HL-60 (cell line): Measurements from ENCODE around the gene CD177.
"Not testable (repeated sequence)": the region's sequence is repeated elsewhere in the genome, so short reads cannot be mapped to it uniquely, and the experiment has no call there.

ENCODE experiments used
- DNase-seq, 2 experiments: peaks; one replicate each; pipeline ENCODE4 v3.0.0-alpha.2; 2010 to 2020; ENCODE audit warnings: low read depth in 1 of 2, low spot score in 1 of 2
- H3K27ac ChIP-seq: fragments of 250-450 bp; sonication (Bioruptor Pico); replicated peaks from 2 replicates; pipeline ENCODE4 v1.5.1; 2020; ENCODE audit warnings: mild to moderate bottlenecking, moderate library complexity
- H3K27me3 ChIP-seq: fragments of 250-450 bp; sonication (Bioruptor Pico); 2 replicates; pipeline ENCODE4 v1.5.1; 2021; ENCODE audit warnings: mild to moderate bottlenecking, moderate library complexity; ENCODE audit not compliant: insufficient read depth, poor library complexity, severe bottlenecking
- H3K4me3 ChIP-seq: replicated peaks from 2 replicates; pipeline ENCODE4 v1.5.1; 2011; ENCODE audit warnings: mild to moderate bottlenecking, control low read depth, low read length; ENCODE audit not compliant: insufficient read depth
- GABPA ChIP-seq: IDR thresholded peaks from 2 replicates; pipeline ENCODE4 v1.6.1; 2012; ENCODE audit warnings: low read depth
- POLR2AphosphoS5 ChIP-seq: IDR thresholded peaks from 2 replicates; pipeline ENCODE4 v1.6.1; 2012; ENCODE audit warnings: low read depth
- SPI1 ChIP-seq: IDR thresholded peaks from 2 replicates; pipeline ENCODE4 v1.6.1; 2012; ENCODE audit warnings: low read depth, mild to moderate bottlenecking, borderline replicate concordance
- TF ChIP-seq, protein P1 (sequence below): IDR thresholded peaks from one replicate; pipeline ENCODE4 v1.5.1; 2011; ENCODE audit warnings: low read length, control low read depth, inconsistent platforms; ENCODE audit not compliant: insufficient read depth
- TF ChIP-seq, protein P2 (sequence below): IDR thresholded peaks from 2 replicates; pipeline ENCODE4 v1.6.1; 2012; ENCODE audit warnings: low read depth; ENCODE audit not compliant: insufficient replicate concordance

CD177 gene

DNA sequence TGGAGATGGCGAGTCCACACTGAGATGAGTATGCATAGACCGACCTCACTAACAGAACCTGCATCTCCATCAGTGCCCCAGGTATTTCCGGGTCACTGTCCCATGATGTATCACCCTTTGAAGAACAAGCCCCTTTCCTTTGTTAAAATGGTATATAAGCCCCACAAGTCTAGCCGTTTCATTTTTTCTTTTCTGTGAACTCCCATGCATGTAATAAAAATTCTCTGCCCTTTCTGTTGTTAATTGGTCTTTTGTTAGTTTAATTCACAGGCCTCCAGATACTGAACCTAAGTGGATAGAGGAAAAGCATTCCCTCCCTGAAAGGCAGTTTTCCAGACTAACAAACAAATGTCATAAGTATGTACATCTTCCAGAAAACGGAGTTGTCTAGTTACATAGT is 15.0 kb upstream of the CD177 start:
- Histone ChIP-seq H3K27ac (no peak overlapping the region), H3K4me3 (no peak overlapping the region), H3K27me3 (no peaks in the 10 kb centered on the region)
- TF ChIP-seq POLR2AphosphoS5 = no peak
- TF ChIP-seq, protein P1, sequence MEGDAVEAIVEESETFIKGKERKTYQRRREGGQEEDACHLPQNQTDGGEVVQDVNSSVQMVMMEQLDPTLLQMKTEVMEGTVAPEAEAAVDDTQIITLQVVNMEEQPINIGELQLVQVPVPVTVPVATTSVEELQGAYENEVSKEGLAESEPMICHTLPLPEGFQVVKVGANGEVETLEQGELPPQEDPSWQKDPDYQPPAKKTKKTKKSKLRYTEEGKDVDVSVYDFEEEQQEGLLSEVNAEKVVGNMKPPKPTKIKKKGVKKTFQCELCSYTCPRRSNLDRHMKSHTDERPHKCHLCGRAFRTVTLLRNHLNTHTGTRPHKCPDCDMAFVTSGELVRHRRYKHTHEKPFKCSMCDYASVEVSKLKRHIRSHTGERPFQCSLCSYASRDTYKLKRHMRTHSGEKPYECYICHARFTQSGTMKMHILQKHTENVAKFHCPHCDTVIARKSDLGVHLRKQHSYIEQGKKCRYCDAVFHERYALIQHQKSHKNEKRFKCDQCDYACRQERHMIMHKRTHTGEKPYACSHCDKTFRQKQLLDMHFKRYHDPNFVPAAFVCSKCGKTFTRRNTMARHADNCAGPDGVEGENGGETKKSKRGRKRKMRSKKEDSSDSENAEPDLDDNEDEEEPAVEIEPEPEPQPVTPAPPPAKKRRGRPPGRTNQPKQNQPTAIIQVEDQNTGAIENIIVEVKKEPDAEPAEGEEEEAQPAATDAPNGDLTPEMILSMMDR = no peak
- no peak for TF ChIP-seq GABPA
- TF ChIP-seq, protein P2, sequence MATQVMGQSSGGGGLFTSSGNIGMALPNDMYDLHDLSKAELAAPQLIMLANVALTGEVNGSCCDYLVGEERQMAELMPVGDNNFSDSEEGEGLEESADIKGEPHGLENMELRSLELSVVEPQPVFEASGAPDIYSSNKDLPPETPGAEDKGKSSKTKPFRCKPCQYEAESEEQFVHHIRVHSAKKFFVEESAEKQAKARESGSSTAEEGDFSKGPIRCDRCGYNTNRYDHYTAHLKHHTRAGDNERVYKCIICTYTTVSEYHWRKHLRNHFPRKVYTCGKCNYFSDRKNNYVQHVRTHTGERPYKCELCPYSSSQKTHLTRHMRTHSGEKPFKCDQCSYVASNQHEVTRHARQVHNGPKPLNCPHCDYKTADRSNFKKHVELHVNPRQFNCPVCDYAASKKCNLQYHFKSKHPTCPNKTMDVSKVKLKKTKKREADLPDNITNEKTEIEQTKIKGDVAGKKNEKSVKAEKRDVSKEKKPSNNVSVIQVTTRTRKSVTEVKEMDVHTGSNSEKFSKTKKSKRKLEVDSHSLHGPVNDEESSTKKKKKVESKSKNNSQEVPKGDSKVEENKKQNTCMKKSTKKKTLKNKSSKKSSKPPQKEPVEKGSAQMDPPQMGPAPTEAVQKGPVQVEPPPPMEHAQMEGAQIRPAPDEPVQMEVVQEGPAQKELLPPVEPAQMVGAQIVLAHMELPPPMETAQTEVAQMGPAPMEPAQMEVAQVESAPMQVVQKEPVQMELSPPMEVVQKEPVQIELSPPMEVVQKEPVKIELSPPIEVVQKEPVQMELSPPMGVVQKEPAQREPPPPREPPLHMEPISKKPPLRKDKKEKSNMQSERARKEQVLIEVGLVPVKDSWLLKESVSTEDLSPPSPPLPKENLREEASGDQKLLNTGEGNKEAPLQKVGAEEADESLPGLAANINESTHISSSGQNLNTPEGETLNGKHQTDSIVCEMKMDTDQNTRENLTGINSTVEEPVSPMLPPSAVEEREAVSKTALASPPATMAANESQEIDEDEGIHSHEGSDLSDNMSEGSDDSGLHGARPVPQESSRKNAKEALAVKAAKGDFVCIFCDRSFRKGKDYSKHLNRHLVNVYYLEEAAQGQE = no peak
- TF ChIP-seq SPI1 = no peak
- no peak for DNase-seq

DNA sequence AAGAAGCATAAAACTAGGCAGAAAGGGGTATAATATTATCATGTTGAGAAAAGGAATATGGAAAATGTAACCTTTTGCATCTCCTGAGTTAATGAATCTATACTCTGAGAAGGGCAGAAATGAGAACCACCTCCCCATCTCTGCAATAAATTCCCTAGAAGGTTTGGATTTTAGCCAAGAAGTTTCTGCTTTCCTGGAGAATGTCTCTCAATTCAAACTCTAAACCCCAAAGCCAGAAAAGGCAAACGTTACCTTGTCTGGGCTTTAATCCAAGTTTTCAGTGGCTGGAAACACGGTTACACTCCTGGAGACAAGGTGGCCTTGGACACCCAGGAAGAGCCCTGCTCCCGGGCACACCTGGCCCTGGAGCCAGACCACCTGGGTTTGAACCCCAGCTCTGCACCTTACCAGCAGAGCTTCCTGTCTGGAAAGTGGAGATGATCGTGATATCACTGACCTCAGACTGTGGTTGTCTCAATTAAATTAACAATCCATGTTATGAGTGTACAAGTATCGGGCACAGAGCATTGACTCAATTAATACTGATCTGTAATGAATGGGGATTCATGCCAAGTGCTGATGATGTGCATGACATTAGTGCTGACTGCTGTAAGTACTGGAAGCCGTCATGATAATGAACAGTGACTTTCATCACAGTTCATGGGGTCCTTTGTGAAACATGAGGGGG is 14.1 kb upstream of the CD177 start:
- not testable (repeated sequence) for DNase-seq

DNA sequence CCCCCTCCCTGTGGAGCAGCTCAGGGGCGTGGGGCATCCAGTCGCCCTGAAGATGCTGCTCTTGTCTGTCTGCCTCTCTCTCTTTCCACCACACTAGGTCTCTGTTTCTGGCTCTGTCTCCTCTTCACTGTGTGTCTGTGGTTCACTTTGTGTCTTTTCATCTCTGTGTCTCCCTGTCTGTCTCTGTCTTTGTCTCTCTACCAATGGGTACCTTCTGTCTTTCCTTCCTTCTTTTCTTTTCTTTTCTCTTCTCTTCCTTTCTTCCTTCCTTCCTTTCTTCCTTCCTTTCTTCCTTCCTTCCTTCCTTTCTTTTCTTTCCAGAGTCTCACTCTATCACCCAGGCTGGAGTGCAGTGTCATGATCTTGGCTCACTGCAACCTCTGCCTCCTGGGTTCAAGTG is 13.4 kb upstream of the CD177 start:
- not testable (repeated sequence) for H3K27ac ChIP-seq, DNase-seq, H3K4me3 ChIP-seq, H3K27me3 ChIP-seq

More for the DNA sequence above, 14.1 kb upstream of the CD177 start:
- H3K27me3 ChIP-seq, H3K27ac ChIP-seq, H3K4me3 ChIP-seq: not testable (repeated sequence)

DNA sequence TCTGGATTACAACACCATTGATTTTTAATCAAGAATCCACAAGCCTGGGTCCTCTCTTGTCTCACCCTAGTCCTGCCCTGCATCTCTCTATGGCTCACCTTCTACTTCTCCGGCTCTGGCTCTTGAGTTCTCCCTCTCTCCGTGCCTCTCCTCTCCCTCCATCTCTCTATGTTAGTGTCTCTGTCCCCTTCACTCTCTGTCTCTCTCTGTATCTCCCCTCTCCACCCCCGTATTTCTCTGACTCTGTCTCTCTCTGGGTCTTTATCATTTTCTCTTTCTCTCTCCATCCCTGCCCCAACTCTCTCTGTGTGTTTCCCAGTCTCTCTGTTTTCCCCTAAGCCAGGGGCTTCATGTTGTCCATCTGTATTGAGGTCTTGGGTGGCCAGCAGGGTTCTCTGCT is 12.4 kb upstream of the CD177 start:
- not testable (repeated sequence) for H3K27ac ChIP-seq, H3K4me3 ChIP-seq, DNase-seq, H3K27me3 ChIP-seq

DNA sequence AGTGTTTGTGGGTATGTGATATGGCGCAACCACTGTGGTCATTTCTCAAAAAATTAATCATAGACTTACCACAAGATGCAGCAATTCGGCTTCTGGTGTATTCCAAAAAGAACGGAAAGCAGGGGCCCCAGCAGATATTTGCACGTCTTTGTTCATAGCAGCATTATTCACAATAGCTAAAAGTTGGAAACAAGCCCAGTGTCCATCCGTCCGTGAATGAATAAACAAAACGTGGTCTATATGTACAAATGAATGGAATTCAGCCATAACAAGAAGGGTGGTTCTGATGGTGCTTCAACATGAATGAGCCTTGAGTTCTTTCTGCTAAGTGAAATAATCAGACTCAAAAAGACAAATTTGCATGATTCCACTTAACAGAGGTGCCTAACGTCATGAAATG is 11.4 kb upstream of the CD177 start:
- H3K27ac ChIP-seq, H3K4me3 ChIP-seq, H3K27me3 ChIP-seq: not testable (repeated sequence)
- peak in 1 of 2 experiments; percentile 9 for DNase-seq

DNA sequence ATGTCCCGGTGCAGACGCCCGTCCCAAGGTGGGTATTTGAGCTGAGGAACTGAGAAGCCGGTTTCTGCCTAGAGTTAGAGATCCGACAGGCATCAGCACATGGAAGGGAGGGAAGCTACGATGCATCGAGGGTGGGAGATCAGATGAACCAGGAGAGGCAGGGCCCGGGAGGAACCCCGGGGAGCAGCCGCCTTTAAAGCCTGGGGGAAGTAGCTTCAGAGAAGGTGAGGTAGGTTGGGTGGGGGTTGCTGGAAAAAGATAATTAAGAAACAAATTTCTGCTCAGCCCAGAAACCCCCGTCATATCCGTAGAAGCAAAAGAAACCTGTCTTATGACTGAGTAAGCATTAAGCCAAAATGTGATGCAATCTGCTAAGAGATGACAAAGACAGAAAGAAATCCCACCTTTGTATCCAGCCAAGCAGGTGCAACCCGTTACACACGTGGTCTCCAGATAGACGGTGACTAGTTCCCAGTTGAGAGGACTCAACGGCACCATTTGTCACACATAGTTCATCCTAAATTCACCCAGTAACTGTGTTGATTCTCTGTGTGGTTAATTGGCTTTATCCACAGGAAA is 9.1 kb upstream of the CD177 start:
- not testable (repeated sequence) for H3K27ac ChIP-seq, H3K27me3 ChIP-seq, DNase-seq, H3K4me3 ChIP-seq

DNA sequence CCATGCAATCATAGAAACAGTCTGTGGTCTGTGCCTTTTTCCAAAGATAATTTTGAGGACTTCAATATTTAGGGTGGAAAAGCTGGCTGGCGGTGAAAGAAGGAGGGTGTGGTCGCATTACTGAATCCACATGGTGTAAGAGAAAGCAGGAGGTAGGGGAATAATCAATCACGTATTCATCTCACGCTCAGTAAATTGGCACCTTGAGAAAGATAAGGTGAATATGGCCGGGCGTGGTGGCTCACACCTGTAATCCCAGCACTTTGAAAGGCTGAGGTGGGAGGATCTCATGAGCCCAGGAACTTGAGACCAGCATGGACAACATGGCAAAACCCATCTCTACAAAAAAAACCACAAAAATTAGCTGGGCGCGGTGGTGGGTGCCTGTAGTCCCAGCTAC is 3.7 kb upstream of the CD177 start:
- H3K27me3 ChIP-seq, H3K4me3 ChIP-seq, DNase-seq, H3K27ac ChIP-seq: not testable (repeated sequence)
